Dermis blood vessel endothelial cell (primary cell): ENCODE measurements around the gene DNAH11. TPM values are rescaled to one million over a fixed set of nuclear protein-coding genes. Genes with fewer than 3 reads are reported as not detected.
"Not testable (repeated sequence)": the region's sequence is repeated elsewhere in the genome, so short reads cannot be mapped to it uniquely, and the experiment has no call there.

ENCODE experiments used
- DNase-seq: peaks from one replicate; pipeline ENCODE4 v3.0.0; 2010
- total RNA-seq: library from RNA; depleted of rRNA; stranded (reverse); fragments of >200 nt; gene quantifications from 2 replicates; pipeline ENCODE4 v1.2.3, GENCODE V29; 2014

Gene DNAH11
- total RNA-seq = 0.34 and 0.65 TPM in 2 replicates

DNA sequence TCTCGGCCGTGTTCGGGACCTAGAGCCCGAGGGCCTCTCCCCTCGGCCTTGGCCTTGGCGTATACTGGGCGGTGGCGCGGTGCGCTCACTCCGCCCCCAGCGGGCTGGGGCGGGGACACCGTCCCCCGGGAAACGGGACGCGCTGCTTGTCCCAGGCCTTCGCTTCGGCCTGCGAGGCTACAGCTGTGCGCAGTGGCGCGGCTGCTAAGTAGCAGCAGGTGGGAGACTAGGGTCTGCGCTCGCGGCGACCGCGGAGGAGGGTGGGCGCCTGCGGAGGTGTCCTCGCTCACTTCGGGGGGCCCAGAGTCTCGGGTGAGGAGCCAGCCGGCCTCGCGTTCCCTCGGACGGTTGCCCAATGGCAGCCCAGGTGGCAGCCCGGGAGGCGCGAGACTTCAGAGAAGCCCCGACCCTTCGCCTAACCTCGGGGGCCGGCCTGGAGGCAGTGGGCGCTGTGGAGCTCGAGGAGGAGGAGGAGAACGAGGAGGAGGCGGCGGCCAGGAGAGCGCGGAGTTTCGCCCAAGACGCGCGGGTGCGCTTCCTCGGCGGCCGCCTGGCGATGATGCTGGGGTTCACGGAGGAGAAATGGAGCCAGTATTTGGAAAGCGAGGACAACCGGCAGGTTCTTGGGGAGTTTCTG lies at the start of gene DNAH11:
DNAH11 (plus strand) TSS at position 149 of the 637 bp plus-strand sequence; CDS start at position 356, 207 bp downstream.
- peak; percentile 54 for DNase-seq

- DNase-seq = no peak
Observed at GRCh38 chr7:21495731-21496130, 47.1 kb upstream of the DNAH11 start.

DNA sequence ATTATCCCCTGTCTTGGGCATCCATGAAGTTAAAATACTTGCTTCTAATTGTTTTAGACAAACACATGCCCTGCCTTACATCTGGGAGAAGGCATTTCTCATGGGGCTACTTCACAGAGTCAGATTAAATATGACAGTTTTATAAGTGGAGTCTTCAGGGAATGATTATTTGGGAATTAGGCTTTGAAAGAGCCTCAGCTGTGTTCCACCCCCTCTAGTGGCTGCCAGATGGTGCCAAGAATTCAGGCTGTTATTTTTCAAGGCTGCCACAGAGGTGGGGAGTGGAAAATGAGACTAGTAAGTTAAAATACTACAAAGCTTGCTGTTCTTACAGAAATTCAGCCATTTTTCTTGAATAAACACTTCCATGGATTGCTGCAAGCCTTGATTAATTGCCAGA lies 45.8 kb upstream of the DNAH11 start:
- DNase-seq = no peak

DNA sequence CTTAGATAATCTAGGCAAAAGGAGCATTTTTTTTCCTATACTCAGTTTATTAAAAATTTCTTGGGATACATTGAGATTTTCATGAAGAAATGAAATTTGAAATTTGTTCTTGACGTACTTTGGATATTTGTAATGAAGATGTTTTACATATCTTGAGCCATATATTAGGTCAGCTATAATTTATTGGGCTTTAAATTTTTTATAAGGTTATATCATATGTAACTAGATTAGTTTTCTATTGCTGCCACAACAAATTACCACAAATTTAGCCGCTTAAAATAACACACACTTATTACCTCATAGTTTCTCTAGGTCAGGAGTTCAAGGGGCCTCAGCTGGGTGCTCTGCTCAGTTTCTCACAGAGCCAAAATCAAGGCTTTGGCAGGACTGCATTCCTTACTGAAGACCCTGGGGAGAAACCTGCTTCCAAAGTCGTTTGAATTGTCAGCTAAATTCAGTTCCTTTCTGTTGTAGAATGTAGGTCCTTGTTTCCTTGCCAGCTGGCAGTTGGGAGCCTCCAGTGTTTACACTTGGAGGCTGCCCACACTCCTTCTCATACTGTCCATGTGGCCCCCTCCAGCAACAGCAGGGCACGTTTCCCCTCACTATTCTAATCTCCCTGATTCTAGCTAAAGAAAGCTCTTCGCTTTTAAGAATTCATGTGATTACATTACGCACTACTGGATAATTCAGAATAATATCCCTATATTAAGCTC lies 42.6 kb upstream of the DNAH11 start:
- no peak for DNase-seq

DNA sequence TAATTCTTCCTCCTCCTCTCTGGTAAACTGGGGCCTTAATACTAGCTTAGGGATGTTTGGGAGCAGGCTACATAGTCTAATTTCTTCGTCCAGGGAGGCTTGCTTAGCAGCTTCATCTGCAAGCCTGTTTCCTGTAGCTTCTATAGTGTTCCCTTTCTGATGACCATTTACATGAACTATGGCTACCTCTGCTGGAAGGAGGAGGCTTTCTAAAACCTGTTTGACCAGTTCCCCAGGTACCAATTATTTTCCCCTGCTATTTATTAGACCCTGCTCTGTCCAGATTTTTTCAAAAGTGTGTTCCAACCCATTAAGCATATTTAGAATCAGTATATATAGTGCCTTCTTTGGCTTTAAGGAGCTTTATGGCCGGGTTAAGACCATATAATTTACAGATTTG lies 38.8 kb upstream of the DNAH11 start:
- DNase-seq = no peak

- peak; percentile 72 for DNase-seq
Observed at GRCh38 chr7:21507627-21508343, 35.1 kb upstream of the DNAH11 start.

DNA sequence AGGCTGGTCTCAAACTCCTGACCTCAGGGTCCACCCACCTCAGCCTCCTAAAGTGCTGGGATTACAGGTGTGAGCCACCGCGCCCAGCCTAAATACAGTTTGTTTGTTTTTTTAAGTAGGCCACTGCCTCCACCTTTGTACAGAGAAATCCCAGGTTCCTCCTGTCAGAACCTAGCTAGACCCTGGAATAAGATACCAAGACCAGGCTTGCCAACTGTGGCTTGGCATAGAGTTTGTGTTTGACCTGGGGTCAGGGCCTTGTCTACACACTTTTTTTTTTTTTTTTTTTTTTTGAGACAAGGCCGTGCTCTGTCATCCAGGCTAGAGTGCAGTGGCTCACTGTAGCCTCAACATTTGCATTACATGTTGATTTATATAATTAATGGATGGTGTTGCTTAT lies 34.3 kb upstream of the DNAH11 start:
- no peak for DNase-seq

DNA sequence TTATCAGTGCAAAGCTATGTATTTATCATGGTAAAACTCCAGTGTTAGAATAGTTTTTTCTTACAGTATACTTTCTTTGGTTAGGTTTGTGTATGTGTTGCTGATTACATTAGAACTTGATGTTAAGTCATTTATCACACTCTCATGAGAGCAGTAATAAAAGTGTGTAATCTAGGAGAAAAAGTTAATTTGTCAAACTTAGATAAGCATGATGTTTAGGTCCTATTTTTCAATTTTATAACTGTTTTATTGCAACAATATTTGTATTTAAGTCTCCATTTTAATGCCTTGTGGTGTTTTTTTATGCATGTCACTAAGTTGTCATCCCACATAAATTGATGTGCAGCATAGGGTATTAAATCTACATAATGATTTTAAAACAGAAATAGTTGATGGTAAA lies 28.8 kb upstream of the DNAH11 start:
- DNase-seq = no peak

- no peak for DNase-seq
Observed at GRCh38 chr7:21524680-21525079, 18.2 kb upstream of the DNAH11 start.

DNA sequence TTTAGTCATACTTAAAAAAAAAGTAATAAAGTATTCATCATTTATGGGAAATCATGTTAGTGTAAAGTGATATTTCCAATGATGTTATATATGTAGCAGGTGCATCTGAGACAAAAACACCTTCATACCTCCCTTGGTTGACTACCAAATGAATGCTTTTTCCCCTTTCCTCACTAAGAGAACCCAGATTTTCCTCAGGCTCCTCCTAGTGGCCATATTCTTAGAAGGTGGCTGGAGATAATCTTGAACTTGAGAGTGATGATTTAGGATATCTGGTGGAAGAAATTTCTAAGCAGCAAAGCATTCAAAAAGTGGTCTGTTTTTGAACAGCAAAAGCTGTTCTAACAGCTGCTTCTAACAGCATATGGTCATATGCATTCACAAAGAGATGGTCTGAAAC lies 16.8 kb upstream of the DNAH11 start:
- peak; percentile 22 for DNase-seq

DNA sequence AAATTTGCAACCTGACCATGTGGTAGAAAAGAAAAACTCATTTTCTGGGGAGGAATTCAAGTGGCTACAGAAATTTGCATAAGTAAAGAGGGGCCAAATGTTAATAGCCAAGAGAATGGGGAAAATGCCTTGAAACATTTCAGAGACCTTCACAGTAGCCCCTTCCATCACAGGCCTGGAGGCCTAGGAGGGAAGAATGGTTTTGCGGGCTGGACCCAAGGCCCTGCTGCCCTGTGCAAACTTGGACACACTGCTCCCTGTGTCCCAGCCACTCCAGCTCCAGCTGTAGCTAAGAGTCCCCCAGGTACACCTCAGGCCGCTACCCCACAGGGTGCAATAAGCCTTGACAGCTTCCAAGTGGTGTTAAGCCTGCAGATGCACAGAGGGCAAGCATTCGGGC lies 16.4 kb upstream of the DNAH11 start:
- no peak for DNase-seq

DNA sequence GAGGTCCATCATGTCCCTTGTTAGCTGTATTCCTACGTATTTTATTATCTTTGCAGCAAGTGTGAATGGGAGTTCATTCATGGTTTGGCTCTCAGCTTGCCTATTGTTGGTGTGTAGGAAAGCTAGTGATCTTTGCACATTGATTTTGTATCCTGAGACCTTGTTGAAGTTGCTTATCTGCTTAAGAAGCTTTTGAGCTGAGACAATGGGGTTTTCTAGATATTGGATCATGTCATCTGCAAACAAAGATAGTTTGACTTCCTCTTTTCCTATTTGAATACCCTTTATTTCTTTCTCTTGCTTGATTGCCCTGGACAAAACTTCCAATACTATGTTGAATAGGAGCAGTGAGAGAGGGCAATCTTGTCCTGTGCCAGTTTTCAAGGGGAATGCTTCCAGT lies 10.4 kb upstream of the DNAH11 start:
- not testable (repeated sequence) for DNase-seq

DNA sequence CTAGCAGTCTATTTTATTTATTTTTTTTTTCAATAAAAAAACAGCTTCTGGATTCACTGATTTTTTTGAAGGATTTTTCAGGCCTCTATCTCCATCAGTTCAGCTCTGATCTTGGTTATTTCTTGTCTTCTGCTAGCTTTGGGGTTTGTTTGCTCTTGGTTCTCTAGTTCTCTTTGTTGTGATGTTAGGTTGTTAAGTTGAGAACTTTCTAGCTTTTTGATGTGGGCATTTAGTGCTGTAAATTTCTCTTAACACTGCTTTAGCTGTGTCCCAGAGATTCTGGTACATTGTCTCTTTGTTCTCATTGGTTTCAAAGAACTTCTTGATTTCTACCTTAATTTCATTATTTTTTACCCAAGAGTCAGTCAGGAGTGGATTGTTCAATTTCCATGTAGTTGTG lies 9.2 kb upstream of the DNAH11 start:
- not testable (repeated sequence) for DNase-seq

DNA sequence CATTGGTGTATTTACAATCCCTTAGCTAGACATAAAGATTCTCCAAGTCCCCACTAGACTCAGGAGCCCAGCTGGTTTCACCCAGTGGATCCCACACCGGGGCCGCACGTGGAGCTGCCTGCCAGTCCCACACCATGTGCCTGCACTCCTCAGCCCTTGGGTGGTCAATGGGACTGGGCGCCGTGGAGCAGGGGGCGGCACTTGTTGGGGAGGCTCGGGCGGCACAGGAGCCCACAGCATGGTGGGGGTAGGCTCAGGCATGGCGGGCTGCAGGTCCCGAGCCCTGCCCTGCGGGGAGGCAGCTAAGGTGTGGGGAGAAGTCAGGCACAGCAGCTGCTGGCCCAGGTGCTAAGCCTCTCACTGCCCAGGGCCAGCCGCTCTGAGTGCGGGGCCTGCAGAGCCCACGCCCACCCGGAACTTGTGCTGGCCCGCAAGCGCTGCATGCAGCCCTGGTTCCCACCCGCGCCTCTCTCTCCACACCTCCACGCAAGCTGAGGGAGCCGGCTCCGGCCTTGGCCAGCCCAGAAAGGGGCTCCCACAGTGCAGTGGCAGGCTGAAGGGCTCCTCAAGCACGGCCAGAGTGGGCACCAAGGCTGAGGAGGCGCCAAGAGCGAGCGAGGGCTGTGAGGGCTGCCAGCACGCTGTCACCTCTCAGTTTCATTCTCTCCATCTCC lies 6.3 kb upstream of the DNAH11 start:
- DNase-seq = not testable (repeated sequence)

DNA sequence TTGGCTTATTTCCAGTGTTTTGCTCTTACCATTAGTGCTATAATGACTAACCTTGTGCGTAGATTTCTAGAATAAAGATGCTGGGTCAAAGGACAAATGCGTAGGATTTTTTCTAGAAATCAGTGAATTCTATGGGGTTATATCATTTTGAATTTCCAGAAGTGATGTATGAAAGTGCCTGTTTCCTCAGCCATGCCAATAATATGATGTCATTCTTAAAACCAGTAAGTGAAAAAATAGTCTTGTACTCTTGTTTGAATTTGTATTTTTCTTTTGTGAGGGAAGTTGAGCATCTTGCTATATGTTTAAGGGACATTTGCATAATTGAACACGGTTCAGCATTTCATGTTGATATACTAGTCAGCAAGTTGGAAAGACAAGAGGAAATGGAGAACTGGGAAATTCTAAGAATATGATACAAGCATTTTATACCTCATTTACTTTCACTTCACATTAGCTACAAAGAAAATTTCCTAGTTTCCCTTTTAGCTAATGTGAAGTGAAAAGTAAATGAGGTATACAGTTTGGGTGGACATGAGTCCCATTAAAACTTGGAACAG lies 3.8 kb upstream of the DNAH11 start:
- no peak for DNase-seq

GRCh38 chr7:21543528-21544302 lies 876 bp downstream of the DNAH11 start:
- peak; percentile 56 for DNase-seq

GRCh38 chr7:21544303-21544656 lies 1.4 kb downstream of the DNAH11 start:
- no peak for DNase-seq

DNA sequence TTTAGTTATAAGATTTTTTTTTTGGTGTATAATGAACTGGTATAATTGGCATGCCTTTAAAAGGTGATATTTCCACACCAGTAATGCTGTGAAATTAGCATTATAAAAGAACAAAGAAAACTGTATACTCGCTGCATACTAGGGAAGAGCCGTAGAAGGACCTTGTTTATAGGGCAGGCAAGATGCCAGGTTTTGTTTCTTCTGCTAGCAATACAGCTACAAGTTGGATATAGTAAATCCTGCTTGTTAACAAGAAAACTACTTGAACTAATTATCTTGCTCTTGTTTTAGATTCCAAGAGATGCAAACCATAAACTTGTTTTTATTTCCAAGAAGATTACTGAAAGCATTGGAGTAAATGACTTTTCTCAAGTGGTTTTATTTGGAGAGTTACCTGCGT lies 1.9 kb downstream of the DNAH11 start:
- DNase-seq = peak; percentile 21

DNA sequence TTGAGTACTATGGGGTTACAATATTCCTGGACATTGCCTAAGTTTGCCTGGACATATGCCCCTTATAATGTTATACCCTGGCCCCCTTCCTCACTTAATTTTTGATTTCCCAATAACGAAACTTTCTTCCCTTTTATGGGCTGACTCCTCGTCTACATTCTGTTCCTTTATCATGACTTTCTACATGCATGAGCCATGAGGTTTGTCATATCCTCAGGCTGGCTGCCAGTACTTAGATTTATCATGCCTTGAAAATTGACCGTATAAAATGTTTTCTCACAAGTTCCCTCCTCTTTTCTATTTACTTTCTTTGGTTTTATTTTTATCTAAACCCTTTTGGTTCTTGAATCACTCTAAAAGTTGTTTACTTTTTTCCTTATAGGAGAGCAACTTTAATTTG lies 4.7 kb downstream of the DNAH11 start:
- no peak for DNase-seq

GRCh38 chr7:21548491-21548890 lies 5.7 kb downstream of the DNAH11 start:
- no peak for DNase-seq

- no peak for DNase-seq
Observed at GRCh38 chr7:21550076-21550475, 7.2 kb downstream of the DNAH11 start.
